HG03520 (cell line): Measurements from ENCODE around the gene PAQR5.
"Not testable (repeated sequence)": the region's sequence is repeated elsewhere in the genome, so short reads cannot be mapped to it uniquely, and the experiment has no call there.

Source experiments
- ATAC-seq: cut with Tn5 transposase; IDR thresholded peaks from one replicate; pipeline ENCODE4 v1.9.1; 2021; ENCODE audit warnings: mild to moderate bottlenecking, moderate library complexity; ENCODE audit not compliant: unreplicated experiment

Gene PAQR5

GRCh38 chr15:69314736-69315135 is 16.0 kb downstream of the PAQR5 start:
- no peak for ATAC-seq

- ATAC-seq: no peak
Observed at GRCh38 chr15:69315402-69316110, 16.8 kb downstream of the PAQR5 start.

GRCh38 chr15:69316291-69316690 is 17.6 kb downstream of the PAQR5 start:
- ATAC-seq: no peak

- no peak for ATAC-seq
Observed at GRCh38 chr15:69317392-69317841, 18.7 kb downstream of the PAQR5 start.

- ATAC-seq: no peak
Observed at GRCh38 chr15:69318033-69318432, 19.3 kb downstream of the PAQR5 start.

- ATAC-seq: no peak
Observed at GRCh38 chr15:69319384-69320375, 21.0 kb downstream of the PAQR5 start.

- no peak for ATAC-seq
Observed at GRCh38 chr15:69320977-69321554, 22.4 kb downstream of the PAQR5 start.

- ATAC-seq: no peak
Observed at GRCh38 chr15:69323893-69324430, 25.2 kb downstream of the PAQR5 start.

GRCh38 chr15:69324565-69324964 is 25.9 kb downstream of the PAQR5 start:
- ATAC-seq: no peak

- ATAC-seq: no peak
Observed at GRCh38 chr15:69325456-69325971, 26.8 kb downstream of the PAQR5 start.

- no peak for ATAC-seq
Observed at GRCh38 chr15:69328080-69328479, 29.4 kb downstream of the PAQR5 start.

GRCh38 chr15:69328739-69329138 is 30.0 kb downstream of the PAQR5 start:
- ATAC-seq: no peak

- no peak for ATAC-seq
Observed at GRCh38 chr15:69337138-69337537, 38.4 kb downstream of the PAQR5 start.

- no peak for ATAC-seq
Observed at GRCh38 chr15:69338535-69339213, 40.0 kb downstream of the PAQR5 start.

- not testable (repeated sequence) for ATAC-seq
Observed at GRCh38 chr15:69339214-69339543, 40.5 kb downstream of the PAQR5 start.

GRCh38 chr15:69340243-69340900 is 41.7 kb downstream of the PAQR5 start:
- no peak for ATAC-seq

GRCh38 chr15:69341356-69341755 is 42.6 kb downstream of the PAQR5 start:
- ATAC-seq: no peak

GRCh38 chr15:69342460-69343076 is 43.9 kb downstream of the PAQR5 start:
- ATAC-seq: no peak

GRCh38 chr15:69343133-69343532 is 44.4 kb downstream of the PAQR5 start:
- no peak for ATAC-seq

GRCh38 chr15:69344238-69344637 is 45.5 kb downstream of the PAQR5 start:
- ATAC-seq: no peak
